HG03457 (cell line): ENCODE data around the gene ZNRF4.
"Not testable (repeated sequence)": the region's sequence is repeated elsewhere in the genome, so short reads cannot be mapped to it uniquely, and the experiment has no call there.

Source experiments
- ATAC-seq: cut with Tn5 transposase; IDR thresholded peaks from one replicate; pipeline ENCODE4 v1.9.1; 2021; ENCODE audit warnings: moderate number of reproducible peaks; ENCODE audit not compliant: unreplicated experiment

The ZNRF4 gene

DNA sequence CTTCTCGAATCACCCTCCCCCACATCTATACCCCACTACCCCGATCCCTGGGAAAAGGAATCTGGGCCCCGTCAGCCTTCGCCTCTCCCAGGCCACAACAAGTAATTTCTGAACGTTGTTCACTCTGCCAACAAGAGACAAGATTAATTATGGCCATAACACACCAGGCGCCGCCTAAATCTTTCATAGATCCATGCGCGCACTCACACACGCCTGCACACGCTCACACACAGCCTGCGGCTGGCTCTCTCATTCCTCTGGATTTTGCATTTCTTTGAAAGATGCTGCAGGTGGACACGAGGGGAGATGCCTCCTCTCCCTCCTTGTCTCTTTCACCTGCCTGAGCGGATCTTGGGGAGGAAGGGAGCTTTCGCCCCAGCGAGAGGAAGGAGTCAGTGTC lies 17.1 kb downstream of the ZNRF4 start:
- no peak for ATAC-seq

GRCh38 chr19:5473646-5474045 lies 18.4 kb downstream of the ZNRF4 start:
- ATAC-seq = no peak

DNA sequence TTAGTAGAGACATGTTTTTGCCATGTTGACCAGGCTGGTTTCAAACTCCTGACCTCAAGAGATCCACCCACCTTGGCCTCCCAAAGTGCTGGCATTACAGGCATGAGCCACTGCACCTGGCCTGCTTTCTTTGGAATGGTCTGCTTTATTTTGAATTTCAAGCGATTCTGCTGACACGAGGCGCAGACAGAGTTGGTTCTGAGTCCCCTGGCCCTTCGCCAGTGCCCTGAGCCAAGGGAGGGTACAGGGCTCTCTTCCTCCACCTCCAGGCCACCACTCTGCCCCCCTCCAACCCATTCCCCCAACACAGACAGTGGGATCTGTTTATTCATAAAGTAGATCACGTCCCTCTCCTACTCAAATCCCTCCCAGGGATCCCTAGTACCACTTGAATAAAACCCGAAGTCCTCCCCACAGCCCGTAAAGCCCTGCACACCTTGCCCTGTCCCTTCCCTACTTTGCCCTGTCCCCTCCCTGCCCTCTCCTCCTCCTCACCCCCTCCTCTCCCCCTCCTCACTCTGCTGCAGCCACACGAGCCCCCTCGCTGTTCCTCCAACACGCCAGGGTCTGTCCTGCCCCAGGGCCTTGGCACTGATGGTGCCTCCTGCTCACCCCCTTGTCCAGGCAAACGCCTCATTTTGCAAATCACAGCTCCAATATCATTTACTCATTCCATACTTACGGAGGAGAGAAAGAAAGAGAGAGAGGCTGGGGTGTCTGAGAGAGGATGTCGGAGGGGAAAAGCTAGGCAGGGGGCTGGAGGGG lies 22.4 kb downstream of the ZNRF4 start:
- no peak for ATAC-seq

DNA sequence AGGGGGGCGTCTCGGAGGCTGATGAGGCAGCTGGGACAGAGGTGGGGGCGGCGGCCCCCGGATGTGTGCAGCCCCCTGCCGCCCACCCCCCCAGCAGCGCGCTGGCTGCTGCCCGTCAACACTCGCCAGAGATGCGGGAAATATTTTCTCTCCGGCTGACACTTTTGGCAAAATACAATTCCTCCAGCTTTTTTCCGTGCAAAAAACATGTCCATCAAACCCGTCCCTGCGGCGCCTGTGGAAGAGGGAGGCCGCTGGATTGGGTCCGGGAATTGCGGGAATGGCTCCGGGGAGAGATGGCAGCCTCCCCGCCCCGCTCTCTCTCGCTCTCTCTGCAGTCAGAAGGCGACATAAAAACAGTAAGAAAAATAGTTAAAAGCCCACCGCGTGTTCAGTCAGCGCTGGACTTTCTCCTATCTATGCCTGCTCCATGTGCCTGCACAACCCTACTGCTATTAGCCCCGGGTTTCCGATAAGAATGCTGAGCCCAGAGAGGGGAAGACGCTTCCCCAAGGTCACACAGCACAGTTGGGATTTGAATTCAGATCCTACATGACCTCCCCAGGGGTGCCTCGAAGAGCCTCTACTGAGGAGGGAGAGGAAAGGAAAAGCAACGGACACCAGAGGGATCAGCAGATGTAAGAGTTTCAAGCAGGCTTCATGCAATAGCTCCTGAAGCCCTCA lies 23.2 kb downstream of the ZNRF4 start:
- no peak for ATAC-seq

DNA sequence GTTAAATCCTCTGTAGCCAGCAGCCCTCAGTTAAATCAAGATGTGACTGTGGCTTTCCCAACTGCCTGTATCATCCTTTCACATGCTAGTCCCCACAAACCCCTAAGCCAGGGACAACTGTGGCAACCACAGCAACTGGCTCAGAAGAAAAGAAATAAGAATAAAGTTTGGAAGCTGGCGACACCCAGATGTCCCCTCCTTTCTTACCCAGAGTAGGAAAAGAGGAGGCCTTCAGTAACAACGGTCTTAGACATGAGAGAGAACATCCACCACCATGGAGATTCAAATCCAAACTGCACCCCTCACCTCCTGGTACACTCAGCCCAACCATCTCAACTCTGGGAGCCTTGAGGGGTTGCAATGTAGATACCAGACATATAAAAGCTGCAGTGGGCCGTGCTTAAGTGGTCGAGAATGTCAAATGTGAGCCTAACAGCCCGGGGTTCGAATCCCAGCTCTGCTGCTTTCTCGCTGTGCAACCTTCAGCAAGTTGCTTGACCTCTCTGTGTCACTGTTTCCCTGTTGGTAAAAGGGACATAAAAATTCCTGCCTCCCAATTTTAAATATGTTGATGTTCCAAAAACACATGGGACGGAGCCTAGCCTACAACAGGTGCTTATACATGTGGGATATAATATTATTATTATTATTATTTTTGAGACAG lies 23.8 kb downstream of the ZNRF4 start:
- no peak for ATAC-seq

- no peak for ATAC-seq
Measured at GRCh38 chr19:5479958-5480357, 24.7 kb downstream of the ZNRF4 start.

DNA sequence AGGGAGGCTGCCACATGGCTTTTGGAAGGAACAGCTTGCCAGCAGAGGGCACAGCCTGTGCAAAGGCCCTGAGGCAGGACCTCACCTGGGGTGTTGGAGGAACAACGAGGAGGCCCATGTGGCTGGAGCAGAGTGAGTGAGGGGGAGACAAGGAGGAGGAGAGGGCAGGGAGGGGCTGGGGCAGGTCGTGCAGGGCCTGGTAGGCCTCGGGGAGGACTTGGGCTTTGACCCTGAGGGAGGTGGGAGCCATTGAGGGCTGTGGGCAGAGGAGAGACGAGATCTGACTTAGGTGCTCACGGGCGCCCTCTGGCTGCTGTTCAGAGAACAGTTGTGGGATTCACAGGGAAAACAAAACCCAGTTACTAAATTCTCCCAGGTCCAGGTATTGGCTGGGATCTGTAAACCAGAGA lies 25.2 kb downstream of the ZNRF4 start:
- no peak for ATAC-seq

- no peak for ATAC-seq
Measured at GRCh38 chr19:5481957-5482356, 26.7 kb downstream of the ZNRF4 start.

DNA sequence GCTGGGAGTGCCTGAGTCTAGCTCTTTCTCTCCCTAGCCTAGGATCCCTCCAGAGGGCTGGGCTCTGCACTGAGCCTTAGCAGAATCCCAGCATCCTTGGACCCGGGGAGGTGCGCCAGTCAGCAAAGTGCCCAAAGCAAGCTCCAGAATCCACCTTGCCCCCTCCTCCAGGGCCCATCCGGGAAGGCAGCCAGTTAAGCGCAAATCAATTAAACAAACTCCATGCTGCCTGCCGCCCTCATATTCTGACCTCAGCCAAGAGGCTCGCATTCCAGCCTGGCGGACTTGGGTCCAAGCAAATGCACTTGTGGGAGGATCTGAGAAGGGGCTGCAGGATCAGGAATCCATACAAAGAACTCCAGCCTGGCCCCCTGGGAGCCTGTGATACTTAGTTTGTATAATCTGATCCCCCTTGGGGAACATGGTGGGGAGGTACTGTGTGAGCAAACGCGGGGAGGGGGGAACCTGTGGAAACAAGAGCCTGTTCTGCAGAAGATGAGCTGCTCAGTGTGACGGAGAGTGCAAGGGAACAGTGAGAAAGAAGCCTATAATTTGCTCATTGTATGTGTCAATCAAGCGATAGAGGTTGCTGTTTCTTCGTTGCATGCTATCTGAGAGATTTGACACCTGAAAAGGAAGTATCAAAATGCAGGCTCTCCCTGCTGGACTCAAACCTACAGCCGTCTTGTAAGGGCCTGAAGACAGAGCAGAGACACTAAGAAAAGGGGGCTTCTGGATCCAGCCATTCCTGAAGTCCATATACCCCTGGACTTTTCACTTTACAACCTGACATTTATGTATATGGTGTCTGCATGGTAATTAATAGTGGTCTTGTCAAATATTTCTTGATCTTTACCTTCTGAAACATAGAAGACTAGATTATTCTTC lies 29.4 kb downstream of the ZNRF4 start:
- ATAC-seq = no peak

- no peak for ATAC-seq
Measured at GRCh38 chr19:5485286-5485636, 30.0 kb downstream of the ZNRF4 start.

DNA sequence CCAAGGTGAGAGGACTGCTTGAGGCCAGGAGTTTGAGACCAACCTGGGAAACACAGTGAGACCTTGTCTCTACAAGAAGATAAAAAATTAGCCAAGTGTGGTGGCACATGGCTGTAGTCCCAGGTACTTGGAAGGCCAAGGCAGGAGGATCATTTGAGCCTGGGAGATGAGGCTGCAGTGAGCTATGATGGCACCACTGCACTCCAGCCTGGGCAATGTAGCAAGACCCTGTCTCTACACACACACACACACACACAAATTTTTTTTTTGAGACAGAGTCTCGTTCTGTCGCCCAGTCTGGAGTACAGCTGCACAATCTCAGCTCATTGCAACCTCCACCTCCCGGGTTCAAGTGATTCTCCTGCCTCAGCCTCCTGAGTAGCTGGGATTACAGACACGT lies 30.4 kb downstream of the ZNRF4 start:
- ATAC-seq = not testable (repeated sequence)

GRCh38 chr19:5487222-5487621 lies 32.0 kb downstream of the ZNRF4 start:
- ATAC-seq = no peak

DNA sequence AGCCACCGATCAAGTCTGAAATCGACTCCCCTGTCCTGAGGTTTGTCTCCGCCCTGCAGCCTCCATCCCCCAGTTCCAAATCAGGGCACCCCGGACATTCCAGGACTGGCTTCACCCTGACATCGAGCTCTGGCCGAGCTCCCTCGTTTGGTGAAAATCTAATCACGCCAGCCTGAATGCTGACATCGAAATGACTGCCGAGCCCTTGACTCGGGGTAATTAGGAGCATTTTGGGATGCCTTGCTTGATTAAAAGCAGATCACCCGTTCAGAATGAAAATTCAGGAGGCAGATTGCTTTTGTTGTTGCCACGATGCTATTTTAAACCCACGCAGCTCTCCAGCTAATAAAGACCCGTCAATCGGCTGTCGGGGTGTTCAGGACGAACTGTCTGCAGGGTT lies 34.3 kb downstream of the ZNRF4 start:
- no peak for ATAC-seq

- ATAC-seq = no peak
Measured at GRCh38 chr19:5491565-5491964, 36.3 kb downstream of the ZNRF4 start.

GRCh38 chr19:5492281-5492634 lies 37.0 kb downstream of the ZNRF4 start:
- no peak for ATAC-seq

DNA sequence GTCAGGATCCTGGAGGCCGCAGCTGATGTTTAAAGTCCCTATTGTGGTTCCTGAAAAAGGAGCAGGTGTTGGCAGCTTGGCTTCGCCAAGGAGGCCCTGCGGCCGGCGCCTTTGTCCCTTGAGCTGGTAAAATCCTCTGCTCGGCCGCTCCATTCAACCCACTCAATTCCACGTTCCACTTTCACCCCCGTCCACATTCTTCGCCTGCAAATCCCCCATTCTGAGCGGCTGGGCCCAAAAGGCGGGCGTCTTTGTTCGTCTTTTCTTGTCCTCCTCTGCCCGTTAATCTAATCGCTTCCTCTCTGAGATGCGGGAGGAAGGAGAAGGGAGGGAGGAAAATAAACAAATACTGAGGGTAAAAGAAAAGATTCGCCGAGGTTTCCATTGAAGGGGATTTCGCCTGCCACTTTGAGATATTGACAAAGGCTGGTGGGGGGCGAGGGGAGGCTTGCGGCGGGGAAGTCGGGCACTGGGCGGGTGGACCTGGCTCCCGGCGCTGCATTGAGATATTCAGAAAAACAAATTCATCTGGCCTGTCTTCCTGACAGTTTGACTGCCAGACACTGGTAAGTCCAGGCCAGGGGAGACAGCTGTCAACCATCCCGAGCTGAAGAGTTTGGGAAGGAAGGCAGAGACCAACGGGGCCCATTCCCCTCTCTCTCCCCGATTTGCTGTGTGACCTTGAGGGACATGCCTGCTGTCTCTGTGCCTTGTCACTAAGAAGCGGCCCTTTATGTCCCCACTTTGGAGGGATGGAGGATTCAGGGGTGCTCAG lies 37.6 kb downstream of the ZNRF4 start:
- no peak for ATAC-seq

- no peak for ATAC-seq
Measured at GRCh38 chr19:5494773-5495172, 39.6 kb downstream of the ZNRF4 start.

- no peak for ATAC-seq
Measured at GRCh38 chr19:5495792-5496191, 40.6 kb downstream of the ZNRF4 start.

DNA sequence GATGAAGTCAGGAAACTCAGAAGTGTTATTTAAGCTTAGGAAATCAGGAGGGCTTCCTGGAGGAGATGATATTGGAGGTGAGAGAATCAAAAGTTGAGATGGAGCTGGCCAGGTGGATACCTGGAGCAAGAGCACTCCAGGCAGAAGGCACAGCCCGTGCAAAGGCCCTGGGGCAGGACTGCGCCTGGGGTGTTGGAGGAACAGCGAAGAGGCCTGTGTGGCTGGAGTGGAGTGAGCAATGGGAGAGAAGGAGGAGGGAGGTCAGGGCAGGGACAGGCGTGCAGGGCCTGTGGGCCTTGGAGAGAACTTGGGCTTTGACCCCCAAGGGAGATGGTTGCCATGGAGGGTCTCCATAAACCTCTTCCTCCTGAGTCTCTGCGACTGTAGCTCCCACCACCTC lies 42.1 kb downstream of the ZNRF4 start:
- ATAC-seq = no peak

GRCh38 chr19:5498830-5499550 lies 43.8 kb downstream of the ZNRF4 start:
- no peak for ATAC-seq
